HepG2 (cell line): ENCODE results near the gene EZH1. TPM values are rescaled to one million over a fixed set of nuclear protein-coding genes. Genes with fewer than 3 reads are reported as not detected.

Experiments
- BRD4 ChIP-seq: sonication (generic); formaldehyde crosslinking; IDR thresholded peaks from 2 replicates; pipeline ENCODE4 v1.4.0; 2020; ENCODE audit warnings: missing genetic modification reagents
- DRAP1 ChIP-seq: IDR thresholded peaks from 2 replicates; pipeline ENCODE4 v1.6.1; 2016; ENCODE audit warnings: missing genetic modification reagents, missing compliant biosample characterization
- GTF3A ChIP-seq: sonication (generic); formaldehyde crosslinking; conservative IDR thresholded peaks from 2 replicates; pipeline ENCODE4 v1.4.0; 2020; ENCODE audit warnings: mild to moderate bottlenecking, missing genetic modification reagents
- KLF6 ChIP-seq: IDR thresholded peaks from 2 replicates; pipeline ENCODE4 v1.8.0; 2016; ENCODE audit warnings: missing biosample characterization, missing genetic modification reagents
- MED1 ChIP-seq: sonication (generic); formaldehyde crosslinking; IDR thresholded peaks from 2 replicates; pipeline ENCODE4 v1.4.0; 2020; ENCODE audit warnings: missing genetic modification reagents
- MED8 ChIP-seq: sonication (generic); formaldehyde crosslinking; IDR thresholded peaks from 2 replicates; pipeline ENCODE4 v1.8.1; 2023; ENCODE audit warnings: mild to moderate bottlenecking, missing genetic modification reagents; ENCODE audit not compliant: insufficient replicate concordance
- MXI1 ChIP-seq: IDR thresholded peaks from 3 replicates; pipeline ENCODE4 v1.6.1; 2012; ENCODE audit warnings: low read depth, low read length, inconsistent platforms, borderline replicate concordance
- NAIF1 ChIP-seq: sonication (generic); formaldehyde crosslinking; IDR thresholded peaks from 2 replicates; pipeline ENCODE4 v1.5.0; 2020; ENCODE audit warnings: mild to moderate bottlenecking, missing genetic modification reagents, borderline replicate concordance
- PHB2 ChIP-seq: fragments of 450-650 bp; IDR thresholded peaks from 2 replicates; pipeline ENCODE4 v1.6.1; 2018; ENCODE audit not compliant: partially characterized antibody
- RFX5 ChIP-seq: IDR thresholded peaks from 2 replicates; pipeline ENCODE4 v1.6.1; 2011; ENCODE audit warnings: low read depth, low read length, improper control_type of control experiment
- RFXANK ChIP-seq: IDR thresholded peaks from 2 replicates; pipeline ENCODE4 v1.6.1; 2016
- SP1 ChIP-seq, 2 experiments: fragments of 450-650 bp in 1 of 2; sonication (generic) in 1 of 2; formaldehyde crosslinking in 1 of 2; IDR thresholded peaks; 2 replicates each; pipeline versions ENCODE4 v1.4.0 to v1.6.1; 2016 to 2020; ENCODE audit warnings: missing genetic modification reagents in 1 of 2
- TOPORS ChIP-seq: sonication (generic); formaldehyde crosslinking; IDR thresholded peaks from 2 replicates; pipeline ENCODE4 v1.8.0; 2023; ENCODE audit warnings: mild to moderate bottlenecking, missing genetic modification reagents
- TRIM24 ChIP-seq: sonication (generic); formaldehyde crosslinking; IDR thresholded peaks from 2 replicates; pipeline ENCODE4 v1.8.0; 2022; ENCODE audit warnings: mild to moderate bottlenecking, missing genetic modification reagents
- XRCC5 ChIP-seq: fragments of 200-400 bp; formaldehyde crosslinking; optimal IDR thresholded peaks from 2 replicates; pipeline ENCODE3; 2017; ENCODE audit warnings: mild to moderate bottlenecking, low read length
- ZBTB39 ChIP-seq: sonication (generic); formaldehyde crosslinking; IDR thresholded peaks from 2 replicates; pipeline ENCODE4 v1.5.0; 2020; ENCODE audit warnings: missing genetic modification reagents
- ZBTB42 ChIP-seq: sonication (generic); formaldehyde crosslinking; IDR thresholded peaks from 2 replicates; pipeline ENCODE4 v1.5.0; 2020; ENCODE audit warnings: mild to moderate bottlenecking, missing genetic modification reagents
- ZFP36 ChIP-seq: fragments of 150-350 bp; IDR thresholded peaks from 2 replicates; pipeline ENCODE4 v1.6.1; 2018; ENCODE audit warnings: borderline replicate concordance, low read length, low read depth; ENCODE audit not compliant: partially characterized antibody
- ZFYVE20 ChIP-seq: sonication (generic); formaldehyde crosslinking; IDR thresholded peaks from 2 replicates; pipeline ENCODE4 v1.8.0; 2023; ENCODE audit warnings: low read depth, mild to moderate bottlenecking, moderate library complexity, missing genetic modification reagents, borderline replicate concordance
- ZNF343 ChIP-seq: sonication (generic); formaldehyde crosslinking; IDR thresholded peaks from 2 replicates; pipeline ENCODE4 v1.4.0; 2020; ENCODE audit warnings: mild to moderate bottlenecking, missing genetic modification reagents
- ZNF510 ChIP-seq: sonication (generic); formaldehyde crosslinking; IDR thresholded peaks from 2 replicates; pipeline ENCODE4 v1.4.0; 2020; ENCODE audit warnings: low read depth, mild to moderate bottlenecking, missing genetic modification reagents
- ZNF549 ChIP-seq: sonication (generic); formaldehyde crosslinking; IDR thresholded peaks from 2 replicates; pipeline ENCODE4 v1.5.0; 2020; ENCODE audit warnings: missing genetic modification reagents
- ZSCAN9 ChIP-seq: IDR thresholded peaks from 2 replicates; pipeline ENCODE4 v1.6.1; 2016; ENCODE audit warnings: borderline replicate concordance
- polyA plus RNA-seq, 8 experiments: library from polyadenylated mRNA; depleted of rRNA in 3 of 8; stranded (reverse) in 7 of 8; unstranded in 1 of 8; fragments of >200 nt; fragmentation: Illumina TruSeq in 4 of 8; extraction: Trizol in 4 of 8; gene quantifications; 2 replicates each; pipeline versions ENCODE4 v1.2.1 to v1.2.3, GENCODE V29; 2011 to 2016; ENCODE audit warnings: low read depth in 4 of 8, missing spikeins in 1 of 8, mixed read lengths in 1 of 8; ENCODE audit not compliant: insufficient read depth in 1 of 8
- total RNA-seq, 5 experiments: library from RNA; depleted of rRNA; stranded (reverse); fragments of >200 nt; fragmentation: Illumina TruSeq; extraction: Trizol; gene quantifications; 2 replicates each; pipeline ENCODE4 v1.2.3, GENCODE V29; 2016; ENCODE audit warnings: low read depth in 1 of 5
- TF ChIP-seq, protein P1 (sequence below): sonication (generic); formaldehyde crosslinking; IDR thresholded peaks from 2 replicates; pipeline ENCODE4 v1.5.0; 2020; ENCODE audit warnings: missing genetic modification reagents
- TF ChIP-seq, protein P2 (sequence below): sonication (generic); formaldehyde crosslinking; IDR thresholded peaks from 2 replicates; pipeline ENCODE4 v1.5.1; 2020; ENCODE audit warnings: missing genetic modification reagents, mild to moderate bottlenecking, borderline replicate concordance

Gene EZH1
- total and polyA plus RNA-seq, 2 of the 13 experiments (the other 11 are each of a cell fraction or from before 2014, with no cell fraction given) = 11.6 to 24.0 TPM

DNA sequence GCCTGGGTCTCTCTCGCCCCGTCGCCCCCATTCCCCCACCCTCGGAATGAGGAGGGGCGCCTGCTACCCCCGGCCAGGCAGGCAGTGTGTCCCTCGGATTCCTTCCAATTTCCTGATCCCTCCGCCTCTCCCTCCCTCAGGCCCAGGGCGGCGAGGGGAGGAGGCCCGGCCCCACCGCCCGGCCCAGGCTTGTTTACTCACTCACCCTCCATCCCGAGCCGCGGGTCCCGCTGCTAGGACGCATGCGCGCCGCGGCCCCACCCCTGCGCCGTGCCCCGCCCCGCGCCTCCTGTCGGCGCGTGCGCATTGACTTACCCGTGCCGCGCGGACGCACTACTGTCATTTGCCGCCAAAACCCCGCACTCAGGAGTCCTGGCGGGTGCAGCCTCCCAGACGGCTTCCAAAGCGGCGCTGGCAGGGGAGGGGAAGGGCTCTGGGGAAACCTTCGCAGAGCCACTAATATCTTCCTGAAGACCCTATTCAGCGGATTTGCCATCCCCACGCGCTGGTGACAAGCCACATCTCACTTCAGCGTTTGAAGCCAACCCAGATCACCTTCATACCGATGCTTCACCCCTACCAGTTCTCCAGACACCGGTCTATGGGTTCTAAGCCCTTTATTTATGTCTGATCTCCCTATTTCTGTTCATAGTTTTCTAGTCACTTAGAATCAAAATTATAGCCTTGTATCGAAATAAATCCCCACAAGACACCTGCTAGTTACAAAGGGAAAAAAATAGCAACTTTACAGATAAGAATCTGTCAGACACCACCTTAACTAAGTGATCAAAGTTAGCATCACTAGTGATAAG is at the start of gene EZH1 (continued):
- TF ChIP-seq TRIM24 (CRISPR knock-in tag) (no peak), KLF6 (CRISPR knock-in tag) (peak; percentile 85; the same call in 1 of the 2 replicates), GTF3A (CRISPR knock-in tag) (peak; percentile 46; the same call in 1 of the 2 replicates), MED1 (CRISPR knock-in tag) (peak; percentile 74; the same call in 1 of the 2 replicates), ZNF510 (peak; percentile 50; the same call in 1 of the 2 replicates), ZNF343 (peak; percentile 57; the same call in 1 of the 2 replicates), ZNF549 (CRISPR knock-in tag) (no peak), ZSCAN9 (CRISPR knock-in tag) (peak; percentile 55), TOPORS (peak; percentile 89), PHB2 (no peak), BRD4 (CRISPR knock-in tag) (no peak; the same call in 1 of the 2 replicates), ZBTB39 (no peak; the same call in 1 of the 2 replicates), ZBTB42 (CRISPR knock-in tag) (peak; percentile 71; the same call in 1 of the 2 replicates), RFX5 (no peak), ZFP36 (no peak), SP1 (IDR thresholded peaks at IDR 0.05) (no peak), SP1 (CRISPR knock-in tag; IDR thresholded peaks at IDR 0.05) (peak; percentile 77), NAIF1 (peak; percentile 57; the same call in 1 of the 2 replicates), XRCC5 (no peak), ZFYVE20 (CRISPR knock-in tag) (no peak), DRAP1 (peak; percentile 36; the same call in 1 of the 2 replicates), MED8 (CRISPR knock-in tag) (peak; percentile 73), RFXANK (CRISPR knock-in tag) (no peak; the same call in 1 of the 2 replicates), MXI1 (peak; percentile 77; the same call in 1 of the 3 replicates)
- TF ChIP-seq, protein P1, sequence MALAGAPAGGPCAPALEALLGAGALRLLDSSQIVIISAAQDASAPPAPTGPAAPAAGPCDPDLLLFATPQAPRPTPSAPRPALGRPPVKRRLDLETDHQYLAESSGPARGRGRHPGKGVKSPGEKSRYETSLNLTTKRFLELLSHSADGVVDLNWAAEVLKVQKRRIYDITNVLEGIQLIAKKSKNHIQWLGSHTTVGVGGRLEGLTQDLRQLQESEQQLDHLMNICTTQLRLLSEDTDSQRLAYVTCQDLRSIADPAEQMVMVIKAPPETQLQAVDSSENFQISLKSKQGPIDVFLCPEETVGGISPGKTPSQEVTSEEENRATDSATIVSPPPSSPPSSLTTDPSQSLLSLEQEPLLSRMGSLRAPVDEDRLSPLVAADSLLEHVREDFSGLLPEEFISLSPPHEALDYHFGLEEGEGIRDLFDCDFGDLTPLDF (CRISPR knock-in tag) = peak; percentile 92
- TF ChIP-seq, protein P2, sequence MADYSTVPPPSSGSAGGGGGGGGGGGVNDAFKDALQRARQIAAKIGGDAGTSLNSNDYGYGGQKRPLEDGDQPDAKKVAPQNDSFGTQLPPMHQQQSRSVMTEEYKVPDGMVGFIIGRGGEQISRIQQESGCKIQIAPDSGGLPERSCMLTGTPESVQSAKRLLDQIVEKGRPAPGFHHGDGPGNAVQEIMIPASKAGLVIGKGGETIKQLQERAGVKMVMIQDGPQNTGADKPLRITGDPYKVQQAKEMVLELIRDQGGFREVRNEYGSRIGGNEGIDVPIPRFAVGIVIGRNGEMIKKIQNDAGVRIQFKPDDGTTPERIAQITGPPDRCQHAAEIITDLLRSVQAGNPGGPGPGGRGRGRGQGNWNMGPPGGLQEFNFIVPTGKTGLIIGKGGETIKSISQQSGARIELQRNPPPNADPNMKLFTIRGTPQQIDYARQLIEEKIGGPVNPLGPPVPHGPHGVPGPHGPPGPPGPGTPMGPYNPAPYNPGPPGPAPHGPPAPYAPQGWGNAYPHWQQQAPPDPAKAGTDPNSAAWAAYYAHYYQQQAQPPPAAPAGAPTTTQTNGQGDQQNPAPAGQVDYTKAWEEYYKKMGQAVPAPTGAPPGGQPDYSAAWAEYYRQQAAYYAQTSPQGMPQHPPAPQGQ (CRISPR knock-in tag) = no peak
